Neural cell (in vitro differentiated cells): ENCODE results near the gene ASIC5. TPM values are rescaled to one million over a fixed set of nuclear protein-coding genes. Genes with fewer than 3 reads are reported as not detected.

Source experiments
- H2AFZ ChIP-seq: fragments of 200-600, 300-800 bp; sonication (generic), shearing (Covaris generic); 2 replicates; pipeline ENCODE4 v1.6.0; 2014; ENCODE audit warnings: low read depth, mild to moderate bottlenecking, antibody characterized with exemption, low read length, moderate library complexity
- H3F3A ChIP-seq: fragments of 200-600 bp; shearing (Covaris generic); 2 replicates; pipeline ENCODE4 v1.6.1; 2016; ENCODE audit warnings: mild to moderate bottlenecking, moderate library complexity, mixed read lengths, antibody characterized with exemption, low read length; ENCODE audit not compliant: insufficient read depth, poor library complexity, severe bottlenecking
- H3K27ac ChIP-seq: fragments of 200-600, 300-800 bp; sonication (generic), shearing (Covaris generic); 2 replicates; pipeline ENCODE4 v1.5.1; 2014; ENCODE audit warnings: mild to moderate bottlenecking, low read length, moderate library complexity
- H3K27me3 ChIP-seq: fragments of 300-800, 200-600 bp; sonication (generic), shearing (Covaris generic); 2 replicates; pipeline ENCODE4 v1.6.0; 2014; ENCODE audit warnings: mild to moderate bottlenecking, low read depth, low read length, moderate library complexity; ENCODE audit not compliant: insufficient read depth
- H3K36me3 ChIP-seq: fragments of 300-800, 200-600 bp; sonication (generic), shearing (Covaris generic); 2 replicates; pipeline ENCODE4 v1.5.1; 2014; ENCODE audit warnings: mild to moderate bottlenecking, antibody characterized with exemption, low read length, moderate library complexity; ENCODE audit not compliant: insufficient read depth
- H3K4me2 ChIP-seq: fragments of 300-800, 200-600 bp; sonication (generic), shearing (Covaris generic); 2 replicates; pipeline ENCODE4 v1.6.0; 2014; ENCODE audit warnings: mild to moderate bottlenecking, low read length
- H3K4me3 ChIP-seq: fragments of 300-800, 200-600 bp; sonication (generic), shearing (Covaris generic); 2 replicates; pipeline ENCODE4 v1.5.1; 2014; ENCODE audit warnings: mild to moderate bottlenecking, low read length, moderate library complexity
- H3K79me2 ChIP-seq: fragments of 200-600 bp; shearing (Covaris generic); replicated peaks from 2 replicates; pipeline ENCODE4 v1.6.0; 2014; ENCODE audit warnings: mild to moderate bottlenecking, low read length, moderate library complexity; ENCODE audit not compliant: insufficient read depth
- H3K9ac ChIP-seq: fragments of 300-800, 200-600 bp; sonication (generic), shearing (Covaris generic); 2 replicates; pipeline ENCODE4 v1.6.1; 2016; ENCODE audit warnings: mild to moderate bottlenecking, low read length, mixed read lengths
- H3K9me2 ChIP-seq: fragments of 200-600 bp; shearing (Covaris generic); 2 replicates; pipeline ENCODE4 v1.6.1; 2016; ENCODE audit warnings: mild to moderate bottlenecking, low read length, mixed read lengths; ENCODE audit not compliant: insufficient read depth
- H3K9me3 ChIP-seq: fragments of 200-600, 300-800 bp; sonication (generic), shearing (Covaris generic); 2 replicates; pipeline ENCODE4 v1.6.1; 2016; ENCODE audit warnings: mild to moderate bottlenecking, mixed run types, low read length, moderate library complexity, mixed read lengths
- H4K20me1 ChIP-seq: fragments of 200-600 bp; shearing (Covaris generic); 2 replicates; pipeline ENCODE4 v1.6.1; 2016; ENCODE audit warnings: mild to moderate bottlenecking, mixed run types; ENCODE audit not compliant: insufficient read depth
- EP300 ChIP-seq: fragments of 450-650 bp; conservative IDR thresholded peaks from 2 replicates; pipeline ENCODE4 v1.6.1; 2014; ENCODE audit warnings: antibody characterized with exemption, mild to moderate bottlenecking, moderate library complexity; ENCODE audit not compliant: poor library complexity, severe bottlenecking
- EZH2 ChIP-seq: fragments of 200-600, 300-800 bp; shearing (Covaris generic), sonication (generic); IDR thresholded peaks from 2 replicates; pipeline ENCODE4 v1.6.1; 2014; ENCODE audit warnings: antibody characterized with exemption, low read length, borderline replicate concordance, mild to moderate bottlenecking; ENCODE audit not compliant: insufficient read depth, poor library complexity, severe bottlenecking
- MXI1 ChIP-seq: fragments of 450-650 bp; conservative IDR thresholded peaks from 2 replicates; pipeline ENCODE4 v1.6.1; 2014; ENCODE audit warnings: antibody characterized with exemption, mild to moderate bottlenecking; ENCODE audit not compliant: poor library complexity, severe bottlenecking
- POLR2AphosphoS5 ChIP-seq: IDR thresholded peaks from 2 replicates; pipeline ENCODE4 v1.6.1; 2012
- RAD21 ChIP-seq: fragments of 450-650 bp; conservative IDR thresholded peaks from 2 replicates; pipeline ENCODE4 v1.6.1; 2014; ENCODE audit warnings: antibody characterized with exemption, mild to moderate bottlenecking, moderate library complexity
- SMC3 ChIP-seq: fragments of 450-650 bp; conservative IDR thresholded peaks from 2 replicates; pipeline ENCODE4 v1.6.1; 2014; ENCODE audit warnings: antibody characterized with exemption, mild to moderate bottlenecking, moderate library complexity; ENCODE audit not compliant: poor library complexity
- TAF1 ChIP-seq: IDR thresholded peaks from 2 replicates; pipeline ENCODE4 v1.6.1; 2012; ENCODE audit warnings: low read depth
- polyA plus RNA-seq: library from polyadenylated mRNA; depleted of rRNA; stranded (reverse); fragments of >200 nt; gene quantifications from 2 replicates; pipeline ENCODE4 v1.2.3, GENCODE V29; 2014
- TF ChIP-seq, protein P1 (sequence below): fragments of 450-650 bp; IDR thresholded peaks from 2 replicates; pipeline ENCODE4 v1.5.1; 2014; ENCODE audit warnings: antibody characterized with exemption, mild to moderate bottlenecking, moderate library complexity; ENCODE audit not compliant: poor library complexity, severe bottlenecking
- TF ChIP-seq, protein P2 (sequence below): IDR thresholded peaks from 2 replicates; pipeline ENCODE4 v1.6.1; 2012; ENCODE audit warnings: borderline replicate concordance

Gene ASIC5
- polyA plus RNA-seq, 1 donor from 2014 or later: not detected

DNA sequence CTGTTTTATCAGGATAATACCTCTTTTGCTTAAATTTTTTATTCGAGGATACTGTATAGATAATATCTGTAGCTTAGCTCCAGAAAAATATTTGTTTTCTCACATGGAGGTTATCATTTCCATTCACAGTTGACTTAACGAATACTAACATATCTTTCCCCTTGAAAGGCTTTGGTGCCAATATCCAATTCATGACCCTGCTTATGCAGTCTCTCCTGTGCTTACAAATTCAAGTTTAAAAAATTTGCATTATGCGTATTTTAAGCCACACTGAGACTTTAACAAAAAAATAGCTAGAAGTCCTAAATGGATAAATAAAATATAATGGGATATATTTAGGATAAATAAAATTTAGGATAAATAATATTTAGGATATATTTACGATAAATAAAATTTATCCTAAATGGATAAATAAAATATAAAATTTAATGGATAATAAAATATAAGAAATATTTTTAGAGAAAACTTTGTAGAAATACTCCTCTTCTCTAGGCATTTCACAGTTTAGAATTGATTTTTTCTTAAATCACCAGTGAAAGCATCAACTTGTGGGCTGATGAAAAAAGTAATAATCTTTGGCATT, 84.7 kb downstream of the ASIC5 start:
- Histone ChIP-seq H3K36me3 (no peaks in the 10 kb centered on the region), H3F3A (no peaks in the 10 kb centered on the region), H3K27me3 (no peaks in the 10 kb centered on the region), H4K20me1 (no peaks in the 10 kb centered on the region), H3K4me3 (no peak overlapping the region), H3K9me2 (no peaks in the 10 kb centered on the region), H2AFZ (no peak overlapping the region), H3K79me2 (no peaks in the 10 kb centered on the region), H3K9ac (no peak overlapping the region), H3K4me2 (no peak overlapping the region), H3K9me3 (no peaks in the 10 kb centered on the region), H3K27ac (no peak overlapping the region)
- TF ChIP-seq, protein P1, sequence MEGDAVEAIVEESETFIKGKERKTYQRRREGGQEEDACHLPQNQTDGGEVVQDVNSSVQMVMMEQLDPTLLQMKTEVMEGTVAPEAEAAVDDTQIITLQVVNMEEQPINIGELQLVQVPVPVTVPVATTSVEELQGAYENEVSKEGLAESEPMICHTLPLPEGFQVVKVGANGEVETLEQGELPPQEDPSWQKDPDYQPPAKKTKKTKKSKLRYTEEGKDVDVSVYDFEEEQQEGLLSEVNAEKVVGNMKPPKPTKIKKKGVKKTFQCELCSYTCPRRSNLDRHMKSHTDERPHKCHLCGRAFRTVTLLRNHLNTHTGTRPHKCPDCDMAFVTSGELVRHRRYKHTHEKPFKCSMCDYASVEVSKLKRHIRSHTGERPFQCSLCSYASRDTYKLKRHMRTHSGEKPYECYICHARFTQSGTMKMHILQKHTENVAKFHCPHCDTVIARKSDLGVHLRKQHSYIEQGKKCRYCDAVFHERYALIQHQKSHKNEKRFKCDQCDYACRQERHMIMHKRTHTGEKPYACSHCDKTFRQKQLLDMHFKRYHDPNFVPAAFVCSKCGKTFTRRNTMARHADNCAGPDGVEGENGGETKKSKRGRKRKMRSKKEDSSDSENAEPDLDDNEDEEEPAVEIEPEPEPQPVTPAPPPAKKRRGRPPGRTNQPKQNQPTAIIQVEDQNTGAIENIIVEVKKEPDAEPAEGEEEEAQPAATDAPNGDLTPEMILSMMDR: no peak
- TF ChIP-seq MXI1: no peak
- TF ChIP-seq RAD21: no peak
- no peak for TF ChIP-seq EP300
- TF ChIP-seq, protein P2, sequence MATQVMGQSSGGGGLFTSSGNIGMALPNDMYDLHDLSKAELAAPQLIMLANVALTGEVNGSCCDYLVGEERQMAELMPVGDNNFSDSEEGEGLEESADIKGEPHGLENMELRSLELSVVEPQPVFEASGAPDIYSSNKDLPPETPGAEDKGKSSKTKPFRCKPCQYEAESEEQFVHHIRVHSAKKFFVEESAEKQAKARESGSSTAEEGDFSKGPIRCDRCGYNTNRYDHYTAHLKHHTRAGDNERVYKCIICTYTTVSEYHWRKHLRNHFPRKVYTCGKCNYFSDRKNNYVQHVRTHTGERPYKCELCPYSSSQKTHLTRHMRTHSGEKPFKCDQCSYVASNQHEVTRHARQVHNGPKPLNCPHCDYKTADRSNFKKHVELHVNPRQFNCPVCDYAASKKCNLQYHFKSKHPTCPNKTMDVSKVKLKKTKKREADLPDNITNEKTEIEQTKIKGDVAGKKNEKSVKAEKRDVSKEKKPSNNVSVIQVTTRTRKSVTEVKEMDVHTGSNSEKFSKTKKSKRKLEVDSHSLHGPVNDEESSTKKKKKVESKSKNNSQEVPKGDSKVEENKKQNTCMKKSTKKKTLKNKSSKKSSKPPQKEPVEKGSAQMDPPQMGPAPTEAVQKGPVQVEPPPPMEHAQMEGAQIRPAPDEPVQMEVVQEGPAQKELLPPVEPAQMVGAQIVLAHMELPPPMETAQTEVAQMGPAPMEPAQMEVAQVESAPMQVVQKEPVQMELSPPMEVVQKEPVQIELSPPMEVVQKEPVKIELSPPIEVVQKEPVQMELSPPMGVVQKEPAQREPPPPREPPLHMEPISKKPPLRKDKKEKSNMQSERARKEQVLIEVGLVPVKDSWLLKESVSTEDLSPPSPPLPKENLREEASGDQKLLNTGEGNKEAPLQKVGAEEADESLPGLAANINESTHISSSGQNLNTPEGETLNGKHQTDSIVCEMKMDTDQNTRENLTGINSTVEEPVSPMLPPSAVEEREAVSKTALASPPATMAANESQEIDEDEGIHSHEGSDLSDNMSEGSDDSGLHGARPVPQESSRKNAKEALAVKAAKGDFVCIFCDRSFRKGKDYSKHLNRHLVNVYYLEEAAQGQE: no peak
- no peak for TF ChIP-seq POLR2AphosphoS5
- TF ChIP-seq SMC3: no peak
- TF ChIP-seq TAF1: no peak
- no peak for TF ChIP-seq EZH2

DNA sequence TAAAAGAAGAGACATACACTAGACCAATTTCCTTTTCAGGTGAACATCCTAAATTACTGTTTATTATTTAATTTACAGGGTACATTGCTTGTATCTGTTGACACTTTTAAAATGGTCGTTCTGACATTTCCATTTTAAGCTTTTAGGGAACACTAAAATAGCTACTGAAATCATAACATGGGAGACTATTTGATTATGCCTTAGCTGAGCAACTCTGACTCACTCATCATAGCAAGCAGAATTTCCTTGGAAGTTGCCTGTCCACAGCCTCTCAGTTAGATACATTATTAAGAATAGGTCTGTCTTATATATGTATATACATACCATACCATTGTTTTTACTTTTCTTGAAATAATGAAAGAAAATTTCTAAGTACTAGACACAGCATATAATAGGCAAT, 85.3 kb downstream of the ASIC5 start:
- H3F3A ChIP-seq: no peaks in the 10 kb centered on the region
- no peaks in the 10 kb centered on the region for H3K9me2 ChIP-seq
- H3K27me3 ChIP-seq: no peaks in the 10 kb centered on the region
- no peaks in the 10 kb centered on the region for H3K79me2 ChIP-seq
- H3K4me2 ChIP-seq: no peak overlapping the region
- H3K27ac ChIP-seq: no peak overlapping the region
- H3K4me3 ChIP-seq: no peak overlapping the region
- H2AFZ ChIP-seq: no peak overlapping the region
- TF ChIP-seq TAF1 (no peak), RAD21 (no peak), MXI1 (no peak), POLR2AphosphoS5 (no peak), EZH2 (no peak), SMC3 (no peak), EP300 (no peak)
- TF ChIP-seq, protein P2: no peak
- TF ChIP-seq, protein P1: no peak
- no peaks in the 10 kb centered on the region for H3K36me3 ChIP-seq
- H4K20me1 ChIP-seq: no peaks in the 10 kb centered on the region
- H3K9me3 ChIP-seq: no peaks in the 10 kb centered on the region
- no peak overlapping the region for H3K9ac ChIP-seq
